ENCODE results near the gene CREB3L2.
"Not testable (repeated sequence)": the region's sequence is repeated elsewhere in the genome, so short reads cannot be mapped to it uniquely, and the experiment has no call there.

Gene CREB3L2

DNA sequence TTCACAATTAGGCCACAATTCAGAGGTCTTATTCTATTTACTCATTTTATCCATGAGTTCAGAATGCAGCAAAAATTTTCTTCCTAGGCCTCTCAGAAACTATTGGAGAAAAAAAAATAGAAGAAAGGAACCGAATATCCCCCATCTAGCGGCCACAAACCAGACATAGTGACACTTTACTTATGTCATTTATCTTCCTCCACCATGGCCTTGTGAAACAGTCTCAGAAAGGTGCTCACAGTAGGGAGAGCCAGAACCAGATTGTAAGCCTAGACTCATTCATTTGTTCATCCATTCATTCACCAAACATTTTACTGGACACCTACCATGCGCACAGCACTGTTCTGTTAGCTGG lies 16.0 kb downstream of the CREB3L2 start:
- TF ChIP-seq, protein P1, sequence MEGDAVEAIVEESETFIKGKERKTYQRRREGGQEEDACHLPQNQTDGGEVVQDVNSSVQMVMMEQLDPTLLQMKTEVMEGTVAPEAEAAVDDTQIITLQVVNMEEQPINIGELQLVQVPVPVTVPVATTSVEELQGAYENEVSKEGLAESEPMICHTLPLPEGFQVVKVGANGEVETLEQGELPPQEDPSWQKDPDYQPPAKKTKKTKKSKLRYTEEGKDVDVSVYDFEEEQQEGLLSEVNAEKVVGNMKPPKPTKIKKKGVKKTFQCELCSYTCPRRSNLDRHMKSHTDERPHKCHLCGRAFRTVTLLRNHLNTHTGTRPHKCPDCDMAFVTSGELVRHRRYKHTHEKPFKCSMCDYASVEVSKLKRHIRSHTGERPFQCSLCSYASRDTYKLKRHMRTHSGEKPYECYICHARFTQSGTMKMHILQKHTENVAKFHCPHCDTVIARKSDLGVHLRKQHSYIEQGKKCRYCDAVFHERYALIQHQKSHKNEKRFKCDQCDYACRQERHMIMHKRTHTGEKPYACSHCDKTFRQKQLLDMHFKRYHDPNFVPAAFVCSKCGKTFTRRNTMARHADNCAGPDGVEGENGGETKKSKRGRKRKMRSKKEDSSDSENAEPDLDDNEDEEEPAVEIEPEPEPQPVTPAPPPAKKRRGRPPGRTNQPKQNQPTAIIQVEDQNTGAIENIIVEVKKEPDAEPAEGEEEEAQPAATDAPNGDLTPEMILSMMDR (conservative IDR thresholded peaks at IDR 0.05; ENCODE audit: low read length), result no peak
- no peak for DNase-seq (ENCODE audit: low read depth)
- no peak overlapping the region for H3K4me3 ChIP-seq (ENCODE audit: low read length)

DNA sequence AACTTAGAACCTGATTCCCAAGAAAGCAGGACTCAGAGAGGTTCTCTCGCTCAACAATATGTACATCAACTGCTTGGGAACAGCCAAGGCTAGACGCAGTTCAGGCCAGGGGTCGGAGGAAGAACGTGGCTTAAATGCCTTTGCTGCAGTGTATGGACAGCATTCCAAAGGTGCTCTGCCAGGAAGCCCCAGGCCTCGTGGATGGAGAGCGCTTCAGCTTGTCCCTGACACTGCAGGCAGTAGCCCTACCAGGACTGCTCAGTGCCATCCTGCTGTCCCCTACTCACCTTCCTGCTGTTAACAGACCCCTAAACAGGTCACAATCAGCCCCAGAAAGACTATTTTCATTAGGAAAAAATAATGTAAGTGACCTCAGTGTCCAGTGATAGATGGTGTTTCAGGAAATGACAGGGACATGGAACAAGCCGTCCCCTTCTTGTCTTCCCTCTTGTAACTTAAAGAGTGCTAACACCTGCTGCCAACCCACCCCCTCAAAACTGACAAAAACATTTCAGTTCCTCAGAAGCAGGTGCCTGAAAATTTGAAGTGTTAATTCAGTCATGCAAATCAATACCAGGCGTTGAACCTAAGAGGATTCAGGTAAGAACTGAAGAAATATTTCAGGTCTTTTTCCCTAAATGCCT lies 16.5 kb downstream of the CREB3L2 start:
- H3K4me3 ChIP-seq (ENCODE audit: low read length), result no peak overlapping the region
- TF ChIP-seq, protein P1 (conservative IDR thresholded peaks at IDR 0.05; ENCODE audit: low read length), result no peak
- DNase-seq (ENCODE audit: low read depth), result no peak

DNA sequence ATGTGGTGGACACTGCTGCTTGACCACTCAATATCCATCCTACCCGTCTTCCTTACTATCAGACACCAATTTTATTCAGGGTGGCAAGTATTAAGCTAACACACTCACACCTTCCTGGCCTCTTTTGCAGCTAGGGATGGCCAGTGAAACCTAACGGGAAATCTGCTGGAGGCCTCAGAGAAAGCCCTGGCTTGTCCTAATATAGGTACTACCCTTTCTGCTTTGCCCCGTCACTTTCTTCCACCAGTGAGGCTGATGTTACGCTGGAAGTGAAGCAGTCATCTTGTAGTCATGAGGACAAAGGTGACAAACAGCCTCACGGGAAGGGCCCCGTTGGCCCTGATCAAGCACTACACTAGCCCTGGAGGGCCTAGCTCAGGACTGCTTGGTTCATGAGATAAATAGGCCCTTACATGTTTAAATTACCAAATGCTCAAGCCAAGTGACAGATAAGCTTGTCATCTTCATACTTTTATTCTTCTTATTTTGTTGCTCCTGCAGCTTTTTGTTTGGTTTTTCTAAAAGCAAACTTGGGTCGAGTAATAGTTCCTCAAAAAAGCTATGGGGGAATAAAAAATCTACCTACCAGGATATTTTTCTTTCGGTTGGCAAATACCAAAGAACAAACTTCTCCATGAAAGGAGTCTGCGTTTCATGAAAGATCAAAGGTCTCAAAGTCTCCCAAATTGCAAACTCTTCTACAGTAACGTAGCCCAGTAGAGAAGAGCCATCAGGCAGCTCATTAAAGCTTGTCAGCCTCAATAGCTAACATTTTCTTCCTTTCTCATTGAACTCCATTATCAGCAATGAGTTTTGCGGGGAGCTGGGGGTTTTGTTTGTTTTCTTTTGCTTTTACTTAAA lies 17.5 kb downstream of the CREB3L2 start:
- no peak overlapping the region for H3K4me3 ChIP-seq (ENCODE audit: low read length)
- DNase-seq (ENCODE audit: low read depth), result no peak
- TF ChIP-seq, protein P1 (conservative IDR thresholded peaks at IDR 0.05; ENCODE audit: low read length), result no peak

DNA sequence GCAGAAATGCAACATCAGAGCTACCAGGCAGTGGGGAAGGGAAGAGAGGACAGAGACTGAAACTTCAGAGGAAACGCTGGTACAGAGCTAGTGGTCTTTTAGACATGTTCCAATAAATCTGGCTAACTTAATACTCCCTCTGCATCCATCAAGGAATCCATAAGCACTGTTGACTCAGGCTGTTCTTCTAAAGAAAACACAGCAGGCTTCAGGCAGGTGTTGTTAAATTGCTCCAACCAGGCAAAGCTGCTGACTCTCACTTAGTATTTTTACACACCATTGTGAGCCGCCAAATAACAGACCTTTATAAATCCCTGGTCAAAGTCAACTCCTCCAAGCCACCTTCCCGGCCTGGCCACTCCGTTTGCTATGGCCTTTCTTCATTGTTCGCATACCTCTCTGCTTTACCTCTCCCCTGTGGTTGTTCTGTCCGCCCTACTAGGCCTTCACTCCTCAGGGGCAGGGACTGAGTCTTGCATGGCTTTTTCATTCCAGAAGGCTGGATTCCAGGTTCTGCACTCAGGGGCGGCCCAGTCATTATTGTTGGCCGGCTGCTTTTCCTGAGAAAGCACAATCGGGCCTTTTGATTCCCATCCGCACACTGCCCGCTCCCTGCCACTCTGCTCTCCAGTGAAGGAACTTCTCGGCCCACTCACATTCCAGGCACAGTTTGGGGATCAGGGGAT lies 18.4 kb downstream of the CREB3L2 start:
- TF ChIP-seq, protein P1 (conservative IDR thresholded peaks at IDR 0.05; ENCODE audit: low read length), result no peak
- H3K4me3 ChIP-seq (ENCODE audit: low read length), result no peak overlapping the region
- DNase-seq (ENCODE audit: low read depth), result no peak

DNA sequence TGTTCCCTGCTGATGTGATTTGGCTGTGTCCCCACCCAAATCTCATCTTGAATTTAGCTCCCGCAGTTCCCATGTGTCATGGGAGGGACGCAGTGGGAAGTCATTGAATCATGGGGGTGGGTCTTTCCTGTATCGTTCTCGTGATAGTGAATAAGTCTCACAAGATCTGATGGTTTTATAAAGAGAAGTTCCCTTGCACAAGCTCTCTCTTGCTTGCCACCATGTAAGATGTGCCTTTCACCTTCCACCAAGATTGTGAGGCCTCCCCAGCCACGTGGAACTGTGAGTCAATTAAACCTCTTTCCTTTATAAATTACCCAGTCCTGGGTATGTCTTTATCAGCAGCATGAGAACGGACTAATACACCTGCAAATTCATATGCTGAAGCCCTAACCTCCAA lies 19.5 kb downstream of the CREB3L2 start:
- DNase-seq (ENCODE audit: low read depth); H3K4me3 ChIP-seq (ENCODE audit: low read length): not testable (repeated sequence)

DNA sequence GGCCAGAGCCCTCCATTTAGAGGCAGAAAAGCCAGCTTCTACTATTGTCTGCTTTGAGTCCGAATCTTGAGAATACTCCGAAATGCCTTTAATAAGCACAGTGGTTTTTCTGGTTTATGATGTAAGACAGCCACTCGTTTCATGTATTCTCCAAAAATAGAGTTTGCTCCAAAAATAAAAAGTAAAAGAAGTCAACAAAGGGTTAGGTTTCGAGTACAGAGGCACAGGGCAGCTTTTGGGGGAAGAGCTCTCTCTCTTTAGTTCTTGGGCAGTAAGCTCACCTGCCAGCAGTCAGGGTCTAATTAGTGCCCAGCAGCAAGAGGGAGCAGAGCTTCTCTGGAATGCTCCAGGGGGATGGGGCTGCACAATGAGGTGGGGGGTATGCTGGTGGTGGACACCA lies 20.2 kb downstream of the CREB3L2 start:
- H3K4me3 ChIP-seq (ENCODE audit: low read length), result no peak overlapping the region
- TF ChIP-seq, protein P1 (conservative IDR thresholded peaks at IDR 0.05; ENCODE audit: low read length), result no peak
- DNase-seq (ENCODE audit: low read depth), result no peak

DNA sequence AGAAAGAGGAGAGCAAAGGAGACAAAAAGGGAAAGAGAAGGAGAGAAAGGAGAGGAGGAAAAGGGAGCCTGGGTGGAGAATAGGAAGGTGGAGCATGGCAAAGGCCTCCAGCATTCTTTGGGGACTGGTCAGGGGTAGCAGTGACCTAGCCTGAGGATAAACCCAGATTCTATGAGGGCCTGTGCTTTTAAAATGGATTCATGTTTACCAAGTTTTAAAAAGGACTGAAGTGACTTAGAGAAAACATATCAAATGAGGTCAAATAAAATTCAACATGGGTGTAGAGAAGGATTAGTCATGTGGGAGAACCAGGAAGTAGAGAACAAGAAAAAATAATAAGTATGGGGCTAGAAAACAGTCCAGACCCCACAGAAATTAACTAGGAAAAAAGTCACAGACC lies 20.7 kb downstream of the CREB3L2 start:
- TF ChIP-seq, protein P1 (conservative IDR thresholded peaks at IDR 0.05; ENCODE audit: low read length), result no peak
- peak; percentile 26 for DNase-seq (ENCODE audit: low read depth)
- H3K4me3 ChIP-seq (ENCODE audit: low read length), result no peak overlapping the region
